K562 (cell line): ENCODE data around the gene IFNGR2. TPM values are rescaled to one million over a fixed set of nuclear protein-coding genes. Genes with fewer than 3 reads are reported as not detected.

ENCODE experiments used
- ADNP ChIP-seq: fragments of 200-800 bp; sonication (Bioruptor generic); IDR thresholded peaks from 2 replicates; pipeline ENCODE4 v1.6.1; 2016; ENCODE audit warnings: missing genetic modification characterization, missing compliant biosample characterization
- CEBPB ChIP-seq: fragments of 450-650 bp; IDR thresholded peaks from 2 replicates; pipeline ENCODE4 v1.6.1; 2016; ENCODE audit warnings: missing genetic modification characterization, missing compliant biosample characterization
- CEBPG ChIP-seq, 3 experiments: fragments of 200-800 bp in 1 of 3; sonication (Bioruptor generic) in 1 of 3; sonication (generic) in 1 of 3; formaldehyde crosslinking in 1 of 3; IDR thresholded peaks in 2 of 3; conservative IDR thresholded peaks in 1 of 3; 2 replicates each; pipeline versions ENCODE4 v1.6.1 to v1.8.0; 2016 to 2022; ENCODE audit warnings: missing compliant biosample characterization in 2 of 3, missing genetic modification characterization in 2 of 3, mild to moderate bottlenecking in 1 of 3, missing genetic modification reagents in 1 of 3
- COPS2 ChIP-seq: fragments of 450-650 bp; conservative IDR thresholded peaks from 2 replicates; pipeline ENCODE4 v1.6.1; 2016; ENCODE audit warnings: mild to moderate bottlenecking, moderate library complexity
- DNMT1 ChIP-seq: fragments of 450-650 bp; IDR thresholded peaks from 2 replicates; pipeline ENCODE4 v1.6.1; 2016; ENCODE audit warnings: antibody characterized with exemption, mild to moderate bottlenecking
- NCOR1 ChIP-seq: fragments of 450-650 bp; IDR thresholded peaks from 2 replicates; pipeline ENCODE4 v1.6.1; 2016; ENCODE audit warnings: mild to moderate bottlenecking, moderate library complexity
- NR2C1 ChIP-seq, 2 experiments: fragments of 450-650 bp; IDR thresholded peaks; 2 replicates each; pipeline ENCODE4 v1.6.1; 2017; ENCODE audit warnings: mild to moderate bottlenecking in 2 of 2, antibody characterized with exemption in 1 of 2, inconsistent platforms in 1 of 2, missing compliant biosample characterization in 1 of 2, missing genetic modification characterization in 1 of 2
- SMARCA4 ChIP-seq: fragments of 450-650 bp; IDR thresholded peaks from 2 replicates; pipeline ENCODE4 v1.6.1; 2016
- SREBF2 ChIP-seq: sonication (generic); formaldehyde crosslinking; IDR thresholded peaks from 2 replicates; pipeline ENCODE4 v1.4.0; 2020; ENCODE audit warnings: mild to moderate bottlenecking, missing genetic modification reagents
- YBX1 ChIP-seq: fragments of 450-650 bp; IDR thresholded peaks from 2 replicates; pipeline ENCODE4 v1.7.1; 2016; ENCODE audit warnings: mild to moderate bottlenecking
- ZBTB8A ChIP-seq: fragments of 450-650 bp; IDR thresholded peaks from 2 replicates; pipeline ENCODE4 v1.6.1; 2018; ENCODE audit warnings: mild to moderate bottlenecking, moderate library complexity; ENCODE audit not compliant: partially characterized antibody
- ZNF133 ChIP-seq: fragments of 250-450 bp; sonication (Bioruptor Pico); IDR thresholded peaks from 2 replicates; pipeline ENCODE4 v1.4.0; 2020; ENCODE audit warnings: mild to moderate bottlenecking
- ZNF217 ChIP-seq: sonication (generic); formaldehyde crosslinking; IDR thresholded peaks from 2 replicates; pipeline ENCODE4 v1.8.0; 2022; ENCODE audit warnings: mild to moderate bottlenecking, missing genetic modification reagents
- ZNF24 ChIP-seq: fragments of 450-650 bp; IDR thresholded peaks from 2 replicates; pipeline ENCODE4 v1.6.1; 2016
- ZNF347 ChIP-seq: fragments of 450-650 bp; formaldehyde crosslinking; IDR thresholded peaks from 2 replicates; pipeline ENCODE4 v1.4.0; 2020; ENCODE audit warnings: low read depth, mild to moderate bottlenecking, moderate library complexity
- ZNF766 ChIP-seq: fragments of 200-800 bp; sonication (Bioruptor generic); conservative IDR thresholded peaks from 2 replicates; pipeline ENCODE4 v1.6.1; 2016; ENCODE audit warnings: missing genetic modification characterization, missing compliant biosample characterization
- polyA plus RNA-seq, 8 experiments: library from polyadenylated mRNA; depleted of rRNA in 4 of 8; stranded (reverse) in 5 of 8; unstranded in 3 of 8; fragments of >200 nt; fragmentation: Nextera tagmentation in 2 of 8; fragmentation: Illumina TruSeq in 1 of 8; extraction: Ambion mirVana in 2 of 8; extraction: Trizol in 1 of 8; gene quantifications; 2 replicates each; pipeline versions ENCODE4 v1.2.1 to v1.2.3, GENCODE V29; 2011 to 2014; ENCODE audit warnings: inconsistent platforms in 1 of 8, missing spikeins in 1 of 8
- total RNA-seq, 7 experiments: library from RNA; depleted of rRNA in 6 of 7; stranded (reverse); fragments of >200 nt in 6 of 7; fragmentation: Illumina TruSeq in 2 of 7; extraction: Trizol in 2 of 7; gene quantifications; 2 replicates each; pipeline versions ENCODE4 v1.2.1 to v1.2.3, GENCODE V29; 2011 to 2021; ENCODE audit warnings: low replicate concordance in 1 of 7
- TF ChIP-seq, protein P1 (sequence below): fragments of 250-450 bp; sonication (Bioruptor Pico); IDR thresholded peaks from 2 replicates; pipeline ENCODE4 v1.4.0; 2020; ENCODE audit warnings: mild to moderate bottlenecking, moderate library complexity
- TF ChIP-seq, protein P2 (sequence below): fragments of 250-450 bp; sonication (Bioruptor Pico); IDR thresholded peaks from 2 replicates; pipeline ENCODE4 v1.5.1; 2021; ENCODE audit warnings: mild to moderate bottlenecking
- TF ChIP-seq, protein P3 (sequence below): sonication (generic); formaldehyde crosslinking; IDR thresholded peaks from 2 replicates; pipeline ENCODE4 v1.8.0; 2022; ENCODE audit warnings: mild to moderate bottlenecking, missing genetic modification reagents, borderline replicate concordance

The IFNGR2 gene
- total and polyA plus RNA-seq, 9 of the 15 experiments (the other 6 are each of a cell fraction or from before 2014, with no cell fraction given), result 6.7 to 58.0 (median 28.5) TPM

DNA sequence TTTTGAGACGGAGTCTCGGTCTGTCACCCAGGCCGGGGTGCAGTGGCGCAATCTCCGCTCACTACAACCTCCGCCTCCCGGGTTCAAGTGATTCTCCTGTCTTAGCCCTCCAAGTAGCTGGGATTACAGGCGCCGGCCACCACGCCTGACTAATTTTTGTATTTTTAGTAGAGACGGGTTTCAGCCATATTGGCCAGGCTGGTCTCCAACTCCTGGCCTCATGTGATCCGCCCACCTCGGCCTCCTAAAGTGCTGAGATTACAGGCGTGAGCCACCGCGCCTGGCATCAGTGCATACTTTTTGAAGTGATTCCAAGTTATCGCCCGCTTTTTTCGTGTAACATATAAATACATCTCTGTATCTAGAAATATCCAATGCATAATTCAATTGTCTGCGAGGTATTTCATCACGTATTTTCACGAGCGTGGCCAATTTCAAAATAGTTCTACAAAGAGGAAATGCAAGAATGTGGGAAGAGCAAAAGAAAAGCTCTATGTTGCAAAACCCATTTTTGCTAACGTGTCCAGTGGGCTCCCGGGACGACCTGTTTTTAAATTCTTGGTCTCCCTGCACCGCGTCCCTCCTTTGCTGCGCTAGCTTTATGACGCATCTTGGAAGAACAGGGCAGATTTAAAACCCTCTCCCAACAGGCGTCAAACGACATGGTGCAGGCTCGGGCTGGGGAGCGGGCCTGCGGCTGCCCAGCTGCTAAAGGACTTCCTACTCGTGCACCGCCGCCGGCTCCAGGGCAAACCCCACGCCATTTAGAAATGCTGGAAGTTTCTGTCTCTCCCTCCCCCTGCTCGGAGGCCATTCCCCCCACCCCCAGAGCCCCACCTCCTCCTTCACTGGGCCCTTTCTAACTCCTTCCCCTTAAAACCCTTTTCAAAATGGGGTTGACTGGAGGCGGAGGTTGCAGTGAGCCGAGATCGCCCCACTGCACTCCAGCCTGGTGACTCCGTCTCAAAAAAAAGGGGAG, 923 bp upstream of the IFNGR2 start (continued):
- TF ChIP-seq ZNF24, result no peak
- no peak for TF ChIP-seq NR2C1 (IDR thresholded peaks at IDR 0.05)
- TF ChIP-seq NR2C1 (tag; IDR thresholded peaks at IDR 0.05), result no peak
- no peak for TF ChIP-seq SMARCA4
- TF ChIP-seq, protein P1, sequence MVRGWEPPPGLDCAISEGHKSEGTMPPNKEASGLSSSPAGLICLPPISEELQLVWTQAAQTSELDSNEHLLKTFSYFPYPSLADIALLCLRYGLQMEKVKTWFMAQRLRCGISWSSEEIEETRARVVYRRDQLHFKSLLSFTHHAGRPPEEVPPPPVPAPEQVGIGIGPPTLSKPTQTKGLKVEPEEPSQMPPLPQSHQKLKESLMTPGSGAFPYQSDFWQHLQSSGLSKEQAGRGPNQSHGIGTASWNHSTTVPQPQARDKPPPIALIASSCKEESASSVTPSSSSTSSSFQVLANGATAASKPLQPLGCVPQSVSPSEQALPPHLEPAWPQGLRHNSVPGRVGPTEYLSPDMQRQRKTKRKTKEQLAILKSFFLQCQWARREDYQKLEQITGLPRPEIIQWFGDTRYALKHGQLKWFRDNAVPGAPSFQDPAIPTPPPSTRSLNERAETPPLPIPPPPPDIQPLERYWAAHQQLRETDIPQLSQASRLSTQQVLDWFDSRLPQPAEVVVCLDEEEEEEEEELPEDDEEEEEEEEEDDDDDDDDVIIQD, result no peak
- TF ChIP-seq ZBTB8A, result no peak
- TF ChIP-seq CEBPG (CRISPR knock-in tag; IDR thresholded peaks at IDR 0.05), result no peak
- TF ChIP-seq CEBPG (tag; conservative IDR thresholded peaks at IDR 0.05 in 1 of 2, IDR thresholded peaks at IDR 0.05 in 1 of 2), result peak; percentile 12 to 27; a peak in 1 of 4 replicates
- TF ChIP-seq ADNP (tag), result no peak
- no peak for TF ChIP-seq COPS2
- no peak for TF ChIP-seq SREBF2 (CRISPR knock-in tag)
- TF ChIP-seq, protein P2, sequence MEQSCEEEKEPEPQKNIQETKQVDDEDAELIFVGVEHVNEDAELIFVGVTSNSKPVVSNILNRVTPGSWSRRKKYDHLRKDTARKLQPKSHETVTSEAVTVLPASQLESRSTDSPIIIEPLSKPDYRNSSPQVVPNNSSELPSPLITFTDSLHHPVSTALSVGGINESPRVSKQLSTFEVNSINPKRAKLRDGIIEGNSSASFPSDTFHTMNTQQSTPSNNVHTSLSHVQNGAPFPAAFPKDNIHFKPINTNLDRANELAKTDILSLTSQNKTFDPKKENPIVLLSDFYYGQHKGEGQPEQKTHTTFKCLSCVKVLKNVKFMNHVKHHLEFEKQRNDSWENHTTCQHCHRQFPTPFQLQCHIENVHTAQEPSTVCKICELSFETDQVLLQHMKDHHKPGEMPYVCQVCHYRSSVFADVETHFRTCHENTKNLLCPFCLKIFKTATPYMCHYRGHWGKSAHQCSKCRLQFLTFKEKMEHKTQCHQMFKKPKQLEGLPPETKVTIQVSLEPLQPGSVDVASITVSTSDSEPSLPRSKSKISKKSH (CRISPR knock-in tag), result no peak
- peak; percentile 47; the same call in 1 of the 2 replicates for TF ChIP-seq CEBPB (tag)
- no peak for TF ChIP-seq DNMT1
- TF ChIP-seq ZNF133 (CRISPR knock-in tag), result no peak
- TF ChIP-seq ZNF766 (CRISPR knock-in tag), result no peak
- TF ChIP-seq NCOR1, result no peak
- no peak for TF ChIP-seq ZNF347 (CRISPR knock-in tag)
- TF ChIP-seq YBX1, result no peak
- TF ChIP-seq, protein P3, sequence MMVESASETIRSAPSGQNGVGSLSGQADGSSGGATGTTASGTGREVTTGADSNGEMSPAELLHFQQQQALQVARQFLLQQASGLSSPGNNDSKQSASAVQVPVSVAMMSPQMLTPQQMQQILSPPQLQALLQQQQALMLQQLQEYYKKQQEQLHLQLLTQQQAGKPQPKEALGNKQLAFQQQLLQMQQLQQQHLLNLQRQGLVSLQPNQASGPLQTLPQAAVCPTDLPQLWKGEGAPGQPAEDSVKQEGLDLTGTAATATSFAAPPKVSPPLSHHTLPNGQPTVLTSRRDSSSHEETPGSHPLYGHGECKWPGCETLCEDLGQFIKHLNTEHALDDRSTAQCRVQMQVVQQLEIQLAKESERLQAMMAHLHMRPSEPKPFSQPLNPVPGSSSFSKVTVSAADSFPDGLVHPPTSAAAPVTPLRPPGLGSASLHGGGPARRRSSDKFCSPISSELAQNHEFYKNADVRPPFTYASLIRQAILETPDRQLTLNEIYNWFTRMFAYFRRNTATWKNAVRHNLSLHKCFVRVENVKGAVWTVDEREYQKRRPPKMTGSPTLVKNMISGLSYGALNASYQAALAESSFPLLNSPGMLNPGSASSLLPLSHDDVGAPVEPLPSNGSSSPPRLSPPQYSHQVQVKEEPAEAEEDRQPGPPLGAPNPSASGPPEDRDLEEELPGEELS (CRISPR knock-in tag), result no peak
- TF ChIP-seq ZNF217 (CRISPR knock-in tag), result no peak
